Testis (tissue), 3 donors: Measurements from ENCODE around the gene FEM1C. TPM values are rescaled to one million over a fixed set of nuclear protein-coding genes. Genes with fewer than 3 reads are reported as not detected.

Source experiments
- DNase-seq: peaks from one replicate; pipeline ENCODE4 v3.0.0-alpha.2; 2019
- H3K27ac ChIP-seq, 2 donors: fragments of 200-600 bp; sonication (generic); one replicate each; pipeline ENCODE4 v1.5.1; 2019
- H3K27me3 ChIP-seq: fragments of 200-600 bp; sonication (generic); one replicate; pipeline ENCODE4 v1.5.1; 2019
- H3K36me3 ChIP-seq: fragments of 200-600 bp; sonication (generic); one replicate; pipeline ENCODE4 v1.5.1; 2017; ENCODE audit warnings: low read depth; ENCODE audit errors: missing control alignments
- H3K4me1 ChIP-seq: fragments of 200-600 bp; sonication (generic); one replicate; pipeline ENCODE4 v1.5.1; 2019
- H3K4me3 ChIP-seq, 2 donors: fragments of 200-600 bp; sonication (generic); one replicate each; pipeline ENCODE4 v1.5.1; 2017 to 2019
- H3K9me3 ChIP-seq: fragments of 200-600 bp; sonication (generic); one replicate; pipeline ENCODE4 v1.5.1; 2017
- CTCF ChIP-seq, 3 experiments: fragments of 450-650 bp in 2 of 3; fragments of 200-600 bp in 1 of 3; sonication (generic) in 1 of 3; IDR thresholded peaks; one replicate each; pipeline ENCODE4 v1.5.1; 2016 to 2019; ENCODE audit warnings: antibody characterized with exemption in 3 of 3, mild to moderate bottlenecking in 2 of 3, moderate library complexity in 1 of 3
- POLR2A ChIP-seq: fragments of 450-650 bp; IDR thresholded peaks from one replicate; pipeline ENCODE4 v1.6.1; 2017; ENCODE audit warnings: antibody characterized with exemption, mild to moderate bottlenecking, moderate library complexity
- WGBS, 2 donors: methylation state at CpG; one replicate each; pipeline ENCODE4 v1.1.5; 2018; 5-methylcytosine and 5-hydroxymethylcytosine counted together
- intact Hi-C: fragments of 100-400 bp; cut with DNase I; formaldehyde crosslinking; loops from one replicate; pipeline ENCODE4 v1.15.1; 2023; ENCODE audit warnings: low total_unique reads
- polyA plus RNA-seq: library from polyadenylated mRNA; stranded (reverse); fragments of 350-450 nt; fragmentation: Illumina TruSeq; extraction: RNeasy Lipid Tissue Mini Kit (QIAGEN cat#74804); gene quantifications from one replicate; pipeline ENCODE4 v1.2.3, GENCODE V29; 2014; ENCODE audit warnings: low read depth, low replicate concordance; ENCODE audit not compliant: insufficient read depth
- total RNA-seq, 2 donors: library from RNA; depleted of rRNA; stranded (reverse); fragments of >200 nt; gene quantifications; one replicate each; pipeline ENCODE4 v1.2.3, GENCODE V29; 2016

FEM1C gene
- total and polyA plus RNA-seq, 3 donors from 2014 or later, result 20.0 to 28.7 (median 25.9) TPM

DNA sequence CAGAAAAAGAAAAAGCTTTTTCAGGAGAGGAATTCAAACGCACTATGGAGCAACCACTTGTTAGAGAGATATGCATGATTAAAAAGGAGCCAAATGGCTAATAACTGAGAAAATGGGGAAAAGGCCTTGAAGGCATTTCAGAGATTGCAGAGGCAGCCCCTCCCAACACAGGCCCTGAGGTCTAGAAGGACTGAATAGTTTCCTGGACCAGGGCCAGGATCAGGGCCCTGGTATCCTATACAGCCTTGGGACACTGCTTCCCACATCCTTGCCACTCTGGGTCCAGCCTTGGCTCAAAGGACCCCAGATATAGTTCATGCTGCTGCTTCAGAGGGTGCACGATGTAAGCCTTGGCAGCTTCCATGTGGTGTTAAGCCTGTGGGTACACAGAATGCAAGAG, 20.7 kb upstream of the FEM1C start:
- Histone ChIP-seq H3K4me3 (no peak overlapping the region), H3K27ac (no peak overlapping the region), H3K27me3 (no peaks in the 10 kb centered on the region), H3K36me3 (no peaks in the 10 kb centered on the region), H3K4me1 (no peaks in the 10 kb centered on the region), H3K9me3 (no peaks in the 10 kb centered on the region)
- DNase-seq, result no peak
- 33 to 40% methylated on average over 1 to 2 of the region's 2 CpGs for WGBS, 2 donors
- intact Hi-C loops, result no loop called here
- TF ChIP-seq POLR2A (no peak), CTCF (IDR thresholded peaks at IDR 0.05) (no peak)

DNA sequence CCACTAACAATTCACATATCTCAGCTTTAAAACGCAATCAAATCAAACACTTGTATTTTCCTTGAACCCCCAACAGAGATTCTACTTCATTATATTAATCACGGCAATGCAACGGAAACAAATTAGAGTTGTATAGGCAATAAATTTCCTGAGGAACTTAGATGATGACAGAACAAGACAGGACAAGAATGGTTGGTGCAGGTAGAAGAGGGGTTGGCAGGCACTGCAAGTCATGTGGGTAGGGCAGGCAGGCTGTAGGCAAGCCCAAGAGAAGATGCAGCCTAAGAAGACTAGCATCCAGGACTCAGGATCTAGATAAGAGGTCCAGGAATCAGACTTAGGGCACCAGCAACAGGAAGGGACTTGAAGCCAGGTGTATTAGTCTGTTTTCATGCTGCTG, 16.6 kb upstream of the FEM1C start:
- DNase-seq, result no peak
- no peak overlapping the region for H3K27ac ChIP-seq
- no peak overlapping the region for H3K4me3 ChIP-seq
- H3K27me3 ChIP-seq, result no peaks in the 10 kb centered on the region
- intact Hi-C loops, result no loop called here
- WGBS, 2 donors, result 90% methylated on average over 3 of the region's 3 CpGs
- no peaks in the 10 kb centered on the region for H3K36me3 ChIP-seq
- H3K9me3 ChIP-seq, result no peaks in the 10 kb centered on the region
- peaks cover 20% of the 10 kb centered on the region for H3K4me1 ChIP-seq
- TF ChIP-seq POLR2A (no peak), CTCF (IDR thresholded peaks at IDR 0.05) (no peak)

GRCh38 chr5:115559524-115559923, 14.9 kb upstream of the FEM1C start:
- Histone ChIP-seq H3K27me3 (no peaks in the 10 kb centered on the region), H3K27ac (peak overlapping the region in 1 of 2 donors; percentile 80), H3K4me3 (no peak overlapping the region), H3K36me3 (no peaks in the 10 kb centered on the region), H3K9me3 (no peaks in the 10 kb centered on the region), H3K4me1 (peaks cover 20% of the 10 kb centered on the region)
- intact Hi-C loops, result no loop called here
- TF ChIP-seq CTCF (IDR thresholded peaks at IDR 0.05) (no peak), POLR2A (no peak)
- no peak for DNase-seq

- H3K27ac ChIP-seq, result peak overlapping the region; percentile 74 to 80
- no peak for TF ChIP-seq CTCF (IDR thresholded peaks at IDR 0.05)
- TF ChIP-seq POLR2A, result no peak
Observed at GRCh38 chr5:115558388-115558956, 13.9 kb upstream of the FEM1C start.

DNA sequence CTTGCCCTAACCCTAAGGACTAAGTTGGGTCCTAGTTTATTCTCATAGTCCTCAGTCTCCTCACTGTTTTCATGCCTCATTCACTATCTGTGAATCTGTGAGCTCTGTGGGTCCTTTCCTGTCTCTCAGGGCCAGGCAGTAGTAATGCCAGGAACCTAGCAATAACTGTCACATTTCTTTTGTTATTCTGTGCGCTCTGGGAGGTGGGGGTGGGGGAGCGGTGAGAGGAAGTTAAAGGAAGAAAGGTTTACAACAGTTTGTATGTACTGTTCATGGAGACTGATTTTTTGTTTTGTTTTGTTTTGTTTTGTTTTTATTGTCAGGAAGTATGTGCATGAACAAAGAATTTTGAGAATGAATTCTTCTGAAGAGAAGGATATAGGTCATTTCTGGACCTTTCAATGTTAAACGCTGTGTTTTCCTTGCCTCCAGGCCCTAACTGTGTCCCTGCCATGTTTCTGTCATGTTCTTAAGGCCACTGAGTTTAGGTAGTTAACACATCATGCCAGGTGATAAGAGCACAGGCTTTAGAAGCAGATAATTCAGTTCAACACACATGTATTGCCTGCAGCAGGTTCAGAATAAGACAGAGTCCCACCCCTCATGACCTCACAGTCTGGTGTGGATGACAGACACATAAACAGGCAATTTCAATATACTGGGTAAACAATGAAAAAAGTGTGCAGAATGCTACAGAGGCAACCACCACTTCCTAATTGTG, 13.3 kb upstream of the FEM1C start:
- H3K27ac ChIP-seq, result peak overlapping the region; percentile 74 to 80
- 63 to 67% methylated on average over 3 of the region's 3 CpGs for WGBS, 2 donors
- intact Hi-C loops, result no loop called here

More at GRCh38 chr5:115558388-115558956, 13.9 kb upstream of the FEM1C start:
- peak; percentile 84 for DNase-seq
- Histone ChIP-seq H3K4me1 (peaks cover 20% of the 10 kb centered on the region), H3K9me3 (no peaks in the 10 kb centered on the region), H3K36me3 (no peaks in the 10 kb centered on the region), H3K27me3 (no peaks in the 10 kb centered on the region), H3K4me3 (no peak overlapping the region)
- intact Hi-C loops, result no loop called here
- 32 to 43% methylated on average over 4 of the region's 4 CpGs for WGBS, 2 donors

More for the DNA sequence above, 13.3 kb upstream of the FEM1C start:
- TF ChIP-seq CTCF (IDR thresholded peaks at IDR 0.05) (no peak), POLR2A (no peak)
- DNase-seq, result no peak
- Histone ChIP-seq H3K9me3 (no peaks in the 10 kb centered on the region), H3K27me3 (no peaks in the 10 kb centered on the region), H3K4me3 (no peak overlapping the region), H3K36me3 (no peaks in the 10 kb centered on the region), H3K4me1 (peaks cover 20% of the 10 kb centered on the region)
